IMR-90 (cell line): Measurements from ENCODE around the gene ARRB1. TPM values are rescaled to one million over a fixed set of nuclear protein-coding genes. Genes with fewer than 3 reads are reported as not detected.

Source experiments
- ATAC-seq: fragments of 200-7000 bp; cut with Tn5 transposase; 2 replicates; pipeline ENCODE4 v1.9.1; 2020; ENCODE audit warnings: low read depth, mild to moderate bottlenecking, moderate library complexity
- BruUV-seq: library from RNA; stranded (reverse); fragments of 400-500 nt; replicated peaks from 2 replicates; lab custom pipeline; 2021; lab: Mats Ljungman, UMichigan
- CTCF ChIA-PET: fragments of 300-600 bp; formaldehyde crosslinking; extraction: SDS; loops from one replicate; lab custom pipeline; 2021; ENCODE audit warnings: antibody characterized with exemption; lab: Yijun Ruan, JAX
- POLR2A ChIA-PET: fragments of 300-600 bp; sonication (Branson Sonifier 250); formaldehyde crosslinking; loops from one replicate; lab custom pipeline; 2022; ENCODE audit warnings: antibody characterized with exemption; ENCODE audit not compliant: unreplicated experiment; lab: Charles Lee
- DNase-seq: peaks from one replicate; pipeline ENCODE4 v3.0.0; 2013
- H2AFZ ChIP-seq: replicated peaks from 2 replicates; pipeline ENCODE3; 2013; ENCODE audit warnings: low read length, mild to moderate bottlenecking; ENCODE audit not compliant: poor library complexity
- H2AK5ac ChIP-seq: 2 replicates; pipeline ENCODE4 v1.6.1; 2013; ENCODE audit warnings: low read depth, low read length, inconsistent platforms
- H2AK9ac ChIP-seq: replicated peaks from 2 replicates; pipeline ENCODE3; 2013; ENCODE audit warnings: mild to moderate bottlenecking, low read depth, low read length, moderate library complexity; ENCODE audit not compliant: poor library complexity
- H2BK120ac ChIP-seq: 2 replicates; pipeline ENCODE4 v1.6.1; 2013; ENCODE audit warnings: low read depth, low read length, inconsistent platforms
- H2BK15ac ChIP-seq: 3 replicates; pipeline ENCODE4 v1.6.1; 2013; ENCODE audit warnings: low read depth, low read length, inconsistent platforms
- H2BK20ac ChIP-seq: 2 replicates; pipeline ENCODE4 v1.6.1; 2013; ENCODE audit warnings: low read depth, mild to moderate bottlenecking, inconsistent platforms, low read length, moderate library complexity
- H2BK5ac ChIP-seq: 2 replicates; pipeline ENCODE4 v1.6.1; 2013; ENCODE audit warnings: mild to moderate bottlenecking, low read depth, low read length, inconsistent platforms; ENCODE audit not compliant: poor library complexity, severe bottlenecking
- H3K14ac ChIP-seq: replicated peaks from 2 replicates; pipeline ENCODE4 v1.6.1; 2013; ENCODE audit warnings: low read depth, low read length, inconsistent platforms
- H3K18ac ChIP-seq: 2 replicates; pipeline ENCODE4 v1.6.1; 2013; ENCODE audit warnings: low read depth, low read length, control low read depth
- H3K23ac ChIP-seq: 2 replicates; pipeline ENCODE4 v1.6.1; 2013; ENCODE audit warnings: low read depth, low read length, inconsistent platforms
- H3K27ac ChIP-seq: 2 replicates; pipeline ENCODE4 v1.5.1; 2013; ENCODE audit warnings: mild to moderate bottlenecking, control low read depth, low read length; ENCODE audit not compliant: insufficient read depth
- H3K27me3 ChIP-seq: 2 replicates; pipeline ENCODE4 v1.6.1; 2013; ENCODE audit warnings: low read length; ENCODE audit not compliant: control insufficient read depth, insufficient read depth
- H3K36me3 ChIP-seq: 2 replicates; pipeline ENCODE4 v1.6.1; 2013; ENCODE audit warnings: low read length, mixed read lengths; ENCODE audit not compliant: control insufficient read depth, insufficient read depth
- H3K4ac ChIP-seq: 2 replicates; pipeline ENCODE4 v1.6.1; 2013; ENCODE audit warnings: low read depth, low read length, inconsistent platforms
- H3K4me1 ChIP-seq: 2 replicates; pipeline ENCODE4 v1.6.1; 2013; ENCODE audit warnings: low read length, mixed read lengths; ENCODE audit not compliant: control insufficient read depth, insufficient read depth
- H3K4me2 ChIP-seq: 2 replicates; pipeline ENCODE4 v1.6.1; 2013; ENCODE audit warnings: low read depth, mild to moderate bottlenecking, control low read depth, low read length, moderate library complexity
- H3K4me3 ChIP-seq: 2 replicates; pipeline ENCODE4 v1.5.1; 2013; ENCODE audit warnings: low read depth, mild to moderate bottlenecking, control low read depth, low read length, moderate library complexity; ENCODE audit not compliant: insufficient read depth
- H3K56ac ChIP-seq: 2 replicates; pipeline ENCODE4 v1.6.1; 2013; ENCODE audit warnings: low read length, inconsistent platforms; ENCODE audit not compliant: insufficient read depth; ENCODE audit errors: extremely low read depth
- H3K79me1 ChIP-seq, 2 experiments: 2 replicates each; pipeline ENCODE4 v1.6.1; 2013; ENCODE audit warnings: low read length in 2 of 2, inconsistent platforms in 1 of 2, low read depth in 1 of 2
- H3K9ac ChIP-seq: 2 replicates; pipeline ENCODE4 v1.6.1; 2013; ENCODE audit warnings: low read depth, low read length, control low read depth
- H3K9me1 ChIP-seq: 2 replicates; pipeline ENCODE4 v1.6.1; 2013; ENCODE audit warnings: low read length, inconsistent platforms; ENCODE audit not compliant: insufficient read depth
- H3K9me3 ChIP-seq: 2 replicates; pipeline ENCODE4 v1.6.1; 2013; ENCODE audit warnings: low read length; ENCODE audit not compliant: control insufficient read depth, insufficient read depth
- H4K20me1 ChIP-seq: 2 replicates; pipeline ENCODE4 v1.6.1; 2013; ENCODE audit warnings: low read length, inconsistent platforms; ENCODE audit not compliant: insufficient read depth
- H4K5ac ChIP-seq: 2 replicates; pipeline ENCODE4 v1.6.1; 2013; ENCODE audit warnings: mild to moderate bottlenecking, low read depth, low read length, control low read depth
- H4K8ac ChIP-seq, 2 experiments: 2 replicates each; pipeline ENCODE4 v1.6.1; 2013; ENCODE audit warnings: low read depth in 2 of 2, low read length in 2 of 2, control low read depth in 1 of 2, inconsistent platforms in 1 of 2
- H4K91ac ChIP-seq: 2 replicates; pipeline ENCODE4 v1.6.1; 2013; ENCODE audit warnings: low read depth, low read length, inconsistent platforms; ENCODE audit not compliant: insufficient read depth
- CHD1 ChIP-seq: IDR thresholded peaks from 2 replicates; pipeline ENCODE4 v1.6.1; 2012; ENCODE audit warnings: low read depth, low read length, improper control_type of control experiment
- FOS ChIP-seq: fragments of 150-350 bp; IDR thresholded peaks from 2 replicates; pipeline ENCODE4 v1.6.1; 2016; ENCODE audit warnings: low read depth, low read length
- MAFK ChIP-seq: IDR thresholded peaks from 2 replicates; pipeline ENCODE4 v1.6.1; 2012; ENCODE audit warnings: low read depth, low read length, improper control_type of control experiment
- MAZ ChIP-seq: IDR thresholded peaks from 2 replicates; pipeline ENCODE4 v1.6.1; 2012; ENCODE audit warnings: low read depth, mild to moderate bottlenecking, low read length, improper control_type of control experiment, moderate library complexity, borderline replicate concordance
- NFE2L2 ChIP-seq: fragments of 150-350 bp; IDR thresholded peaks from 2 replicates; pipeline ENCODE4 v1.6.1; 2016; ENCODE audit warnings: low read depth, mild to moderate bottlenecking, low read length
- POLR2A ChIP-seq: IDR thresholded peaks from 2 replicates; pipeline ENCODE4 v1.6.1; 2012; ENCODE audit warnings: mild to moderate bottlenecking, low read depth, low read length
- RCOR1 ChIP-seq: IDR thresholded peaks from 2 replicates; pipeline ENCODE4 v1.6.1; 2012; ENCODE audit warnings: mild to moderate bottlenecking, low read length, improper control_type of control experiment; ENCODE audit not compliant: insufficient replicate concordance
- RFX5 ChIP-seq: IDR thresholded peaks from 2 replicates; pipeline ENCODE4 v1.8.0; 2012; ENCODE audit warnings: low read depth, mild to moderate bottlenecking, low read length, moderate library complexity
- SMC3 ChIP-seq: fragments of 150-350 bp; IDR thresholded peaks from 2 replicates; pipeline ENCODE4 v1.6.1; 2016; ENCODE audit warnings: low read depth, mild to moderate bottlenecking, antibody characterized with exemption, low read length, moderate library complexity
- WGBS, 2 experiments: methylation state at CpG; one replicate each; pipeline versions ENCODE4 v1.1.5 to v1.1.7; 2013; ENCODE audit warnings: missing lambda C conversion rate in 2 of 2; ENCODE audit not compliant: insufficient read length in 1 of 2; ENCODE audit errors: extremely low coverage in 2 of 2; 5-methylcytosine and 5-hydroxymethylcytosine counted together
- dilution Hi-C: fragments of 300-500 bp; cut with HindIII; formaldehyde crosslinking; loops from one replicate; pipeline ENCODE4 v1.14.3; 2018; ENCODE audit warnings: low sequenced_read_pairs; ENCODE audit not compliant: unreplicated experiment
- in situ Hi-C: fragments of 300-500 bp; cut with MboI; formaldehyde crosslinking; loops from 3 replicates; pipeline ENCODE4 v1.14.3; 2019; ENCODE audit warnings: low sequenced_read_pairs, inconsistent platforms, mixed read lengths
- intact Hi-C: fragments of 100-400 bp; cut with micrococcal nuclease; formaldehyde crosslinking; loops from 2 replicates; pipeline ENCODE4 v1.10.0; 2022
- polyA plus RNA-seq, 3 experiments: library from polyadenylated mRNA; depleted of rRNA; stranded (reverse); fragments of >200 nt; gene quantifications; 2 replicates each; pipeline ENCODE4 v1.2.3, GENCODE V29; 2012; ENCODE audit warnings: low replicate concordance in 1 of 3
- total RNA-seq: library from RNA; depleted of rRNA; stranded (reverse); fragments of >200 nt; gene quantifications from 2 replicates; pipeline ENCODE4 v1.2.3, GENCODE V29; 2012
- TF ChIP-seq, protein P1 (sequence below): fragments of 150-350 bp; IDR thresholded peaks from 2 replicates; pipeline ENCODE4 v1.6.1; 2017; ENCODE audit warnings: mild to moderate bottlenecking, antibody characterized with exemption, low read length, low read depth
- TF ChIP-seq, protein P2 (sequence below): fragments of 150-350 bp; IDR thresholded peaks from 2 replicates; pipeline ENCODE4 v1.6.1; 2016; ENCODE audit warnings: low read depth, mild to moderate bottlenecking, low read length, moderate library complexity, borderline replicate concordance

The ARRB1 gene
- total and polyA plus RNA-seq, 2 of the 4 experiments (the other 2 are of a cell fraction), result 11.0 to 17.4 TPM

DNA sequence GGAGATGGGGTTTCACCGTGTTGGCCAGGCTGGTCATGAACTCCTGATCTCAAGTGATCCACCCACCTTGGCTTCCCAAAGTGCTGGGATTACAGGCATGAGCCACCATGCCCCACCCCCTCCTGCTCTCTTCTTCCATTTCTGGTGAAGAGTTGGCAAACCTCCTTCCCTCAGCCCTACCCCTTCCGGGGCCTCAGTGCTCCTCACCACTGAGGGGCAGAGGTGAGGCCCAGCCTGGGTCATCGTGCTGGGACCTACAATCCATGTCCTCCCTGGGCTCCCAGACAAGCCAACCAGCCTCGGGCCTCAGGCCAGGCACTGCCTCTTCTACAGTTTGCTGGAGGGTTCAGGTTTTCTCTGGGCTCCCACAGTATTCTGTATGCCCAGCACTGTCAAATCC is 125.7 kb downstream of the ARRB1 start:
- Histone ChIP-seq H3K14ac (no peak overlapping the region), H4K91ac (no peak overlapping the region), H3K27ac (no peak overlapping the region), H3K4ac (no peak overlapping the region), H3K9ac (no peak overlapping the region), H3K4me2 (no peak overlapping the region), H2BK5ac (no peak overlapping the region), H2BK20ac (no peak overlapping the region), H3K79me1 (no peaks in the 10 kb centered on the region), H3K27me3 (peaks cover 30% of the 10 kb centered on the region), H3K4me3 (no peak overlapping the region), H2BK15ac (no peak overlapping the region), H3K36me3 (no peaks in the 10 kb centered on the region), H4K8ac (no peak overlapping the region), H4K20me1 (no peaks in the 10 kb centered on the region; the same call in 1 of the 2 replicates), H2AFZ (no peak overlapping the region), H2AK5ac (no peak overlapping the region), H3K56ac (no peak overlapping the region), H2BK120ac (no peak overlapping the region), H4K5ac (no peak overlapping the region), H3K9me1 (no peaks in the 10 kb centered on the region), H3K18ac (no peak overlapping the region), H3K4me1 (no peaks in the 10 kb centered on the region), H2AK9ac (no peak overlapping the region), H3K23ac (no peak overlapping the region), H3K9me3 (no peaks in the 10 kb centered on the region)
- intact Hi-C loops, result no loop called here
- ChIA-PET POLR2A (no interaction called here), CTCF (no interaction called here)
- in situ Hi-C loops, result no loop called here
- no peak for ATAC-seq
- DNase-seq, result no peak
- no peak for TF ChIP-seq MAZ
- no peak for TF ChIP-seq MAFK
- TF ChIP-seq, protein P1, sequence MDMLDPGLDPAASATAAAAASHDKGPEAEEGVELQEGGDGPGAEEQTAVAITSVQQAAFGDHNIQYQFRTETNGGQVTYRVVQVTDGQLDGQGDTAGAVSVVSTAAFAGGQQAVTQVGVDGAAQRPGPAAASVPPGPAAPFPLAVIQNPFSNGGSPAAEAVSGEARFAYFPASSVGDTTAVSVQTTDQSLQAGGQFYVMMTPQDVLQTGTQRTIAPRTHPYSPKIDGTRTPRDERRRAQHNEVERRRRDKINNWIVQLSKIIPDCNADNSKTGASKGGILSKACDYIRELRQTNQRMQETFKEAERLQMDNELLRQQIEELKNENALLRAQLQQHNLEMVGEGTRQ, result no peak
- no peak for TF ChIP-seq SMC3
- no peak for TF ChIP-seq RFX5
- no peak for TF ChIP-seq FOS
- TF ChIP-seq CHD1, result no peak
- TF ChIP-seq RCOR1, result no peak
- TF ChIP-seq POLR2A, result no peak
- no peak for TF ChIP-seq NFE2L2
- TF ChIP-seq, protein P2, sequence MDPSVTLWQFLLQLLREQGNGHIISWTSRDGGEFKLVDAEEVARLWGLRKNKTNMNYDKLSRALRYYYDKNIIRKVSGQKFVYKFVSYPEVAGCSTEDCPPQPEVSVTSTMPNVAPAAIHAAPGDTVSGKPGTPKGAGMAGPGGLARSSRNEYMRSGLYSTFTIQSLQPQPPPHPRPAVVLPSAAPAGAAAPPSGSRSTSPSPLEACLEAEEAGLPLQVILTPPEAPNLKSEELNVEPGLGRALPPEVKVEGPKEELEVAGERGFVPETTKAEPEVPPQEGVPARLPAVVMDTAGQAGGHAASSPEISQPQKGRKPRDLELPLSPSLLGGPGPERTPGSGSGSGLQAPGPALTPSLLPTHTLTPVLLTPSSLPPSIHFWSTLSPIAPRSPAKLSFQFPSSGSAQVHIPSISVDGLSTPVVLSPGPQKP, result no peak
- dilution Hi-C loops, result no loop called here
- WGBS, 2 experiments, result no CpG with 5 or more reads among the region's 4 CpGs
- BruUV-seq, result no TSS peak
